C4-2B (cell line): ENCODE data around the gene NEURL2.

ENCODE experiments used
- ZFX ChIP-seq: fragments of 450-650 bp; IDR thresholded peaks from 2 replicates; pipeline ENCODE4 v1.6.1; 2017
- TF ChIP-seq, protein P1 (sequence below): fragments of 450-650 bp; conservative IDR thresholded peaks from 2 replicates; pipeline ENCODE4 v1.5.1; 2017; ENCODE audit warnings: mild to moderate bottlenecking

DNA sequence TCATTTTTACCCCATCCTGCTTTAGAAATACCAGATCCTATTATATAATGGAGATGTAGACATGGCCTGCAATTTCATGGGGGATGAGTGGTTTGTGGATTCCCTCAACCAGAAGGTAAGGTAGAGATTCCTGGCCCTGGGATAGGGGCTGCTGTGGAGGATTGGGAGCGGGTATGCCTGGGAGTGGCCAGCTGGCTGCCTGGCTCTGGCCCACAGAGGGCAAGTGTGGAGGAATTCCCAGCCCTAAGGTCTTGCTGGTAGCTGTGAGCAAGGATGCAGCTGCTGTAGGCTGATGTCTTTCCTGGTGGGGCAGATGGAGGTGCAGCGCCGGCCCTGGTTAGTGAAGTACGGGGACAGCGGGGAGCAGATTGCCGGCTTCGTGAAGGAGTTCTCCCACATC lies 6.7 kb upstream of the NEURL2 start:
- TF ChIP-seq, protein P1, sequence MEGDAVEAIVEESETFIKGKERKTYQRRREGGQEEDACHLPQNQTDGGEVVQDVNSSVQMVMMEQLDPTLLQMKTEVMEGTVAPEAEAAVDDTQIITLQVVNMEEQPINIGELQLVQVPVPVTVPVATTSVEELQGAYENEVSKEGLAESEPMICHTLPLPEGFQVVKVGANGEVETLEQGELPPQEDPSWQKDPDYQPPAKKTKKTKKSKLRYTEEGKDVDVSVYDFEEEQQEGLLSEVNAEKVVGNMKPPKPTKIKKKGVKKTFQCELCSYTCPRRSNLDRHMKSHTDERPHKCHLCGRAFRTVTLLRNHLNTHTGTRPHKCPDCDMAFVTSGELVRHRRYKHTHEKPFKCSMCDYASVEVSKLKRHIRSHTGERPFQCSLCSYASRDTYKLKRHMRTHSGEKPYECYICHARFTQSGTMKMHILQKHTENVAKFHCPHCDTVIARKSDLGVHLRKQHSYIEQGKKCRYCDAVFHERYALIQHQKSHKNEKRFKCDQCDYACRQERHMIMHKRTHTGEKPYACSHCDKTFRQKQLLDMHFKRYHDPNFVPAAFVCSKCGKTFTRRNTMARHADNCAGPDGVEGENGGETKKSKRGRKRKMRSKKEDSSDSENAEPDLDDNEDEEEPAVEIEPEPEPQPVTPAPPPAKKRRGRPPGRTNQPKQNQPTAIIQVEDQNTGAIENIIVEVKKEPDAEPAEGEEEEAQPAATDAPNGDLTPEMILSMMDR: no peak
- no peak for TF ChIP-seq ZFX
